ENCODE data around the gene ADCY7.
A peak's percentile ranks its signal among the peaks of the same experiment; 100 is the strongest.
"Not testable (repeated sequence)": the region's sequence is repeated elsewhere in the genome, so short reads cannot be mapped to it uniquely, and the experiment has no call there.

Gene ADCY7

GRCh38 chr16:50266337-50267091 lies at the start of gene ADCY7:
ADCY7 (plus strand) TSS chr16:50266551; CDS start chr16:50288180, 21,629 bp downstream.
- peak; percentile 90 for DNase-seq

- no peak for DNase-seq
Observed at GRCh38 chr16:50219402-50219975, 46.9 kb upstream of the ADCY7 start.

GRCh38 chr16:50224286-50224685 lies 42.1 kb upstream of the ADCY7 start:
- no peak for DNase-seq

GRCh38 chr16:50227120-50227519 lies 39.2 kb upstream of the ADCY7 start:
- no peak for DNase-seq

- DNase-seq = no peak
Observed at GRCh38 chr16:50227665-50228064, 38.7 kb upstream of the ADCY7 start.

- DNase-seq = no peak
Observed at GRCh38 chr16:50228364-50228868, 37.9 kb upstream of the ADCY7 start.

- DNase-seq = no peak
Observed at GRCh38 chr16:50229149-50229726, 37.1 kb upstream of the ADCY7 start.

- DNase-seq = no peak
Observed at GRCh38 chr16:50234771-50235556, 31.4 kb upstream of the ADCY7 start.

GRCh38 chr16:50235581-50235980 lies 30.8 kb upstream of the ADCY7 start:
- DNase-seq = no peak

- DNase-seq = no peak
Observed at GRCh38 chr16:50238314-50238713, 28.0 kb upstream of the ADCY7 start.

- DNase-seq = no peak
Observed at GRCh38 chr16:50238868-50239301, 27.5 kb upstream of the ADCY7 start.

GRCh38 chr16:50243024-50243423 lies 23.3 kb upstream of the ADCY7 start:
- not testable (repeated sequence) for DNase-seq

GRCh38 chr16:50244140-50244503 lies 22.2 kb upstream of the ADCY7 start:
- no peak for DNase-seq

- no peak for DNase-seq
Observed at GRCh38 chr16:50244504-50245416, 21.6 kb upstream of the ADCY7 start.

GRCh38 chr16:50245417-50246298 lies 20.7 kb upstream of the ADCY7 start:
- DNase-seq = peak; percentile 84

- no peak for DNase-seq
Observed at GRCh38 chr16:50246299-50247122, 19.8 kb upstream of the ADCY7 start.

- no peak for DNase-seq
Observed at GRCh38 chr16:50247123-50247905, 19.0 kb upstream of the ADCY7 start.

GRCh38 chr16:50247906-50248608 lies 18.3 kb upstream of the ADCY7 start:
- no peak for DNase-seq

- DNase-seq = no peak
Observed at GRCh38 chr16:50248845-50249244, 17.5 kb upstream of the ADCY7 start.

All from activated CD8-positive, alpha-beta memory T cell treated with anti-CD3 and anti-CD28 coated beads for 24 hours (primary cell).